CD4-positive, CD25-positive, alpha-beta regulatory T cell (primary cell): Measurements from ENCODE around the gene PKN2. TPM values are rescaled to one million over a fixed set of nuclear protein-coding genes. Genes with fewer than 3 reads are reported as not detected.
A peak's percentile ranks its signal among the peaks of the same experiment; 100 is the strongest.

Experiments used
- ATAC-seq, 2 donors: fragments of 150-1000 bp; cut with Tn5 transposase; one replicate each; pipeline ENCODE4 v1.10.0; 2021; ENCODE audit warnings: low read depth in 2 of 2, moderate number of reproducible peaks in 2 of 2, moderate library complexity in 1 of 2
- DNase-seq, 3 donors: peaks; one replicate each; pipeline versions ENCODE4 v3.0.0 to v3.0.0-alpha.2; 2012 to 2022; ENCODE audit warnings: mixed read lengths in 1 of 3
- H3K27ac ChIP-seq: one replicate; pipeline ENCODE4 v1.7.0; 2013; ENCODE audit warnings: mild to moderate bottlenecking, low read length; ENCODE audit not compliant: insufficient read depth, poor library complexity, severe bottlenecking
- H3K27me3 ChIP-seq: one replicate; pipeline ENCODE4 v1.7.0; 2013; ENCODE audit warnings: low read length; ENCODE audit not compliant: control insufficient read depth, insufficient read depth
- H3K36me3 ChIP-seq: one replicate; pipeline ENCODE4 v1.7.0; 2013; ENCODE audit warnings: mild to moderate bottlenecking, low read length, moderate library complexity; ENCODE audit not compliant: control insufficient read depth, insufficient read depth
- H3K4me1 ChIP-seq: 2 replicates; pipeline ENCODE4 v1.7.0; 2013; ENCODE audit warnings: mild to moderate bottlenecking, low read length; ENCODE audit not compliant: insufficient read depth, control insufficient read depth, poor library complexity, severe bottlenecking
- H3K4me3 ChIP-seq: one replicate; pipeline ENCODE4 v1.7.0; 2013; ENCODE audit warnings: low read depth, mild to moderate bottlenecking, low read length, moderate library complexity
- H3K9me3 ChIP-seq, 2 experiments: 1 replicate in 1 of 2; 2 replicates in 1 of 2; pipeline ENCODE4 v1.7.0; 2013; ENCODE audit warnings: low read length in 2 of 2, mild to moderate bottlenecking in 1 of 2, moderate library complexity in 1 of 2; ENCODE audit not compliant: control insufficient read depth in 2 of 2
- H3K27ac Mint-ChIP-seq, 3 donors: one replicate each; pipeline ENCODE4 v1.8.0; 2020 to 2022; ENCODE audit warnings: mild to moderate bottlenecking in 3 of 3, mixed read lengths in 3 of 3, moderate library complexity in 2 of 3
- H3K27me3 Mint-ChIP-seq: one replicate; pipeline ENCODE4 v1.8.0; 2022; ENCODE audit warnings: mild to moderate bottlenecking, mixed read lengths
- H3K36me3 Mint-ChIP-seq: one replicate; pipeline ENCODE4 v1.8.0; 2020; ENCODE audit warnings: mixed read lengths
- H3K4me1 Mint-ChIP-seq, 4 donors: one replicate each; pipeline ENCODE4 v1.8.0; 2020 to 2022; ENCODE audit warnings: mixed read lengths in 4 of 4, mild to moderate bottlenecking in 1 of 4
- H3K4me3 Mint-ChIP-seq, 4 donors: one replicate each; pipeline ENCODE4 v1.8.0; 2020 to 2022; ENCODE audit warnings: mild to moderate bottlenecking in 4 of 4, mixed read lengths in 4 of 4, moderate library complexity in 3 of 4
- H3K9me3 Mint-ChIP-seq, 7 donors: one replicate each; pipeline ENCODE4 v1.8.0; 2020 to 2022; ENCODE audit warnings: mixed read lengths in 7 of 7, mild to moderate bottlenecking in 3 of 7, moderate library complexity in 2 of 7
- polyA plus RNA-seq, 4 donors: library from polyadenylated mRNA; unstranded; fragments of 300-500 nt; fragmentation: Illumina TruSeq; gene quantifications; one replicate each; pipeline ENCODE4 v1.2.3, GENCODE V29; 2021
- total RNA-seq: library from RNA; stranded (reverse); gene quantifications from one replicate; pipeline ENCODE4 v1.2.3, GENCODE V29; 2022

The PKN2 gene
- total and polyA plus RNA-seq, 5 donors from 2014 or later, result 6.7 to 41.9 (median 7.5) TPM

GRCh38 chr1:88746916-88747315, 62.8 kb downstream of the PKN2 start:
- no peaks in the 10 kb centered on the region for H3K9me3 ChIP-seq
- Mint-ChIP-seq H3K4me1 (peaks cover 6 to 24% (median 13%) of the 10 kb centered on the region in 4 donors), H3K9me3 (peaks cover 0 to 1% (median 0%) of the 10 kb centered on the region in 7 donors), H3K36me3 (peaks cover 34% of the 10 kb centered on the region), H3K27ac (no peak overlapping the region), H3K4me3 (no peak overlapping the region), H3K27me3 (no peaks in the 10 kb centered on the region)
- H3K36me3 ChIP-seq, result peaks cover 20% of the 10 kb centered on the region
- DNase-seq (no peak), ATAC-seq (no peak)
- H3K27ac ChIP-seq, result no peak overlapping the region
- H3K27me3 ChIP-seq, result no peaks in the 10 kb centered on the region
- no peak overlapping the region for H3K4me3 ChIP-seq
- no peaks in the 10 kb centered on the region for H3K4me1 ChIP-seq

GRCh38 chr1:88751714-88752113, 67.6 kb downstream of the PKN2 start:
- H3K4me3 ChIP-seq, result no peak overlapping the region
- H3K27ac ChIP-seq, result no peak overlapping the region
- DNase-seq (no peak), ATAC-seq (no peak)
- H3K9me3 ChIP-seq, result no peaks in the 10 kb centered on the region
- H3K27me3 Mint-ChIP-seq, result no peaks in the 10 kb centered on the region
- H3K4me1 ChIP-seq, result no peaks in the 10 kb centered on the region
- no peak overlapping the region for H3K27ac Mint-ChIP-seq
- H3K27me3 ChIP-seq, result no peaks in the 10 kb centered on the region
- H3K36me3 Mint-ChIP-seq, result peaks cover 16% of the 10 kb centered on the region
- H3K4me3 Mint-ChIP-seq, result peak overlapping the region in 1 of 4 donors; percentile 48
- peaks cover 9 to 30% (median 21%) of the 10 kb centered on the region in 4 donors for H3K4me1 Mint-ChIP-seq
- peaks cover 4% of the 10 kb centered on the region for H3K36me3 ChIP-seq
- H3K9me3 Mint-ChIP-seq, result peaks cover 0 to 1% (median 0%) of the 10 kb centered on the region in 7 donors

GRCh38 chr1:88753506-88753905, 69.4 kb downstream of the PKN2 start:
- H3K27ac ChIP-seq, result no peak overlapping the region
- no peak for DNase-seq
- Mint-ChIP-seq H3K27ac (no peak overlapping the region), H3K4me3 (no peak overlapping the region), H3K9me3 (peaks cover 0 to 1% (median 0%) of the 10 kb centered on the region in 7 donors), H3K27me3 (no peaks in the 10 kb centered on the region), H3K36me3 (peaks cover 15% of the 10 kb centered on the region), H3K4me1 (peaks cover 9 to 30% (median 19%) of the 10 kb centered on the region in 4 donors)
- no peaks in the 10 kb centered on the region for H3K4me1 ChIP-seq
- H3K36me3 ChIP-seq, result peaks cover 4% of the 10 kb centered on the region
- no peaks in the 10 kb centered on the region for H3K27me3 ChIP-seq
- H3K9me3 ChIP-seq, result no peaks in the 10 kb centered on the region
- H3K4me3 ChIP-seq, result no peak overlapping the region
- no peak for ATAC-seq

GRCh38 chr1:88763649-88764406, 79.8 kb downstream of the PKN2 start:
- peaks cover 23% of the 10 kb centered on the region for H3K36me3 Mint-ChIP-seq
- H3K4me3 Mint-ChIP-seq, result no peak overlapping the region
- peaks cover 28% of the 10 kb centered on the region for H3K36me3 ChIP-seq
- no peak overlapping the region for H3K27ac ChIP-seq
- H3K4me3 ChIP-seq, result no peak overlapping the region
- no peak for DNase-seq
- no peaks in the 10 kb centered on the region for H3K4me1 ChIP-seq
- H3K27me3 Mint-ChIP-seq, result no peaks in the 10 kb centered on the region
- H3K9me3 Mint-ChIP-seq, result no peaks in the 10 kb centered on the region
- no peaks in the 10 kb centered on the region for H3K27me3 ChIP-seq
- no peaks in the 10 kb centered on the region for H3K9me3 ChIP-seq
- peaks cover 10 to 26% (median 19%) of the 10 kb centered on the region in 4 donors for H3K4me1 Mint-ChIP-seq
- peak overlapping the region in 2 of 3 donors; percentile 45 to 55 for H3K27ac Mint-ChIP-seq
- ATAC-seq, result no peak

GRCh38 chr1:88768187-88768586, 84.1 kb downstream of the PKN2 start:
- Histone ChIP-seq H3K9me3 (no peaks in the 10 kb centered on the region), H3K4me1 (no peaks in the 10 kb centered on the region), H3K36me3 (peaks cover 35% of the 10 kb centered on the region), H3K4me3 (no peak overlapping the region), H3K27ac (no peak overlapping the region), H3K27me3 (no peaks in the 10 kb centered on the region)
- Mint-ChIP-seq H3K9me3 (peaks cover 0 to 2% (median 0%) of the 10 kb centered on the region in 7 donors), H3K4me3 (no peak overlapping the region), H3K4me1 (peaks cover 8 to 24% (median 14%) of the 10 kb centered on the region in 4 donors), H3K27ac (peak overlapping the region in 2 of 3 donors; percentile 11 to 69), H3K27me3 (no peaks in the 10 kb centered on the region), H3K36me3 (peaks cover 25% of the 10 kb centered on the region)
- ATAC-seq (no peak), DNase-seq (no peak)

GRCh38 chr1:88768816-88769215, 84.7 kb downstream of the PKN2 start:
- no peaks in the 10 kb centered on the region for H3K4me1 ChIP-seq
- DNase-seq (no peak), ATAC-seq (no peak)
- no peaks in the 10 kb centered on the region for H3K9me3 ChIP-seq
- peaks cover 30% of the 10 kb centered on the region for H3K36me3 Mint-ChIP-seq
- H3K27ac ChIP-seq, result no peak overlapping the region
- no peaks in the 10 kb centered on the region for H3K27me3 ChIP-seq
- peaks cover 38% of the 10 kb centered on the region for H3K36me3 ChIP-seq
- peak overlapping the region in 2 of 3 donors; percentile 48 to 69 for H3K27ac Mint-ChIP-seq
- no peak overlapping the region for H3K4me3 ChIP-seq
- H3K9me3 Mint-ChIP-seq, result peaks cover 0 to 2% (median 0%) of the 10 kb centered on the region in 7 donors
- no peaks in the 10 kb centered on the region for H3K27me3 Mint-ChIP-seq
- peaks cover 8 to 26% (median 14%) of the 10 kb centered on the region in 4 donors for H3K4me1 Mint-ChIP-seq
- H3K4me3 Mint-ChIP-seq, result no peak overlapping the region

- no peak overlapping the region for H3K27ac ChIP-seq
- peaks cover 0 to 10% (median 7%) of the 10 kb centered on the region in 4 donors for H3K4me1 Mint-ChIP-seq
- H3K4me3 Mint-ChIP-seq, result no peak overlapping the region
- no peaks in the 10 kb centered on the region for H3K4me1 ChIP-seq
- DNase-seq (peak in 1 of 3 donors; percentile 22), ATAC-seq (no peak)
- peaks cover 49% of the 10 kb centered on the region for H3K36me3 ChIP-seq
- no peak overlapping the region for H3K4me3 ChIP-seq
- no peaks in the 10 kb centered on the region for H3K27me3 ChIP-seq
- peak overlapping the region in 1 of 3 donors; percentile 28 for H3K27ac Mint-ChIP-seq
- H3K9me3 ChIP-seq, result no peaks in the 10 kb centered on the region
- peaks cover 0 to 2% (median 0%) of the 10 kb centered on the region in 7 donors for H3K9me3 Mint-ChIP-seq
- H3K27me3 Mint-ChIP-seq, result no peaks in the 10 kb centered on the region
- peaks cover 55% of the 10 kb centered on the region for H3K36me3 Mint-ChIP-seq
These were observed 89.6 kb downstream of the PKN2 start for GRCh38 chr1:88773540-88774150.
